M059J (cell line): ENCODE results near the gene SCD5. TPM values are rescaled to one million over a fixed set of nuclear protein-coding genes. Genes with fewer than 3 reads are reported as not detected.
A peak's percentile ranks its signal among the peaks of the same experiment; 100 is the strongest.

Experiments used
- DNase-seq: peaks from one replicate; pipeline ENCODE4 v3.0.0-alpha.2; 2012; ENCODE audit warnings: low read depth
- total RNA-seq: library from RNA; depleted of rRNA; stranded (reverse); fragments of >200 nt; shearing (Covaris generic); gene quantifications from 2 replicates; pipeline ENCODE4 v1.2.3, GENCODE V29; 2014

Gene SCD5
- total RNA-seq, 1 experiment from 2014 or later: 26.1 TPM

GRCh38 chr4:82630079-82630478 lies 168.5 kb downstream of the SCD5 start:
- peak; percentile 11 for DNase-seq

- peak; percentile 56 for DNase-seq
These were observed 169.2 kb downstream of the SCD5 start for GRCh38 chr4:82629238-82630000.

GRCh38 chr4:82626251-82626868 lies 172.2 kb downstream of the SCD5 start:
- no peak for DNase-seq

- DNase-seq: no peak
These were observed 173.8 kb downstream of the SCD5 start for GRCh38 chr4:82624819-82625218.

- no peak for DNase-seq
These were observed 175.4 kb downstream of the SCD5 start for GRCh38 chr4:82623121-82623683.

DNA sequence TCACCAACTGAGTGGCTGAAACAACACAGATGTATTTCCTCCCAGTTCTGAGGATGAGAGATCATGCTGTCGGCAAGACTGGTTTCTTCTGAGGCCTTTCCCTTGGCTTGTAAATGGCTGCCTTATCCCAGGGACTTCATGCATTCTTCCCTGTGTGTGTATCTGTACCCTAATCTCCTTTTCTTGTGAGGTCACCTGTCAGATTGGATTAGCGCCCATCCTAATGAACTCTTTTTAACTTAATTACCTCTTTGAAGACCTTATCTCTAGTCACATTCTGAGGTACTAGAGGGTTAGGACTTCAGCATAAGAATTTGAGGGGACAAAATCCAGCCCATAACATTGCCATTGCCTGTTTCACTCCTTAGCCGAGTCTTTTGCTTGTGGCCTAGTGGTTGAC lies 177.3 kb downstream of the SCD5 start:
- DNase-seq: no peak

- no peak for DNase-seq
These were observed 178.4 kb downstream of the SCD5 start for GRCh38 chr4:82620126-82620735.

DNA sequence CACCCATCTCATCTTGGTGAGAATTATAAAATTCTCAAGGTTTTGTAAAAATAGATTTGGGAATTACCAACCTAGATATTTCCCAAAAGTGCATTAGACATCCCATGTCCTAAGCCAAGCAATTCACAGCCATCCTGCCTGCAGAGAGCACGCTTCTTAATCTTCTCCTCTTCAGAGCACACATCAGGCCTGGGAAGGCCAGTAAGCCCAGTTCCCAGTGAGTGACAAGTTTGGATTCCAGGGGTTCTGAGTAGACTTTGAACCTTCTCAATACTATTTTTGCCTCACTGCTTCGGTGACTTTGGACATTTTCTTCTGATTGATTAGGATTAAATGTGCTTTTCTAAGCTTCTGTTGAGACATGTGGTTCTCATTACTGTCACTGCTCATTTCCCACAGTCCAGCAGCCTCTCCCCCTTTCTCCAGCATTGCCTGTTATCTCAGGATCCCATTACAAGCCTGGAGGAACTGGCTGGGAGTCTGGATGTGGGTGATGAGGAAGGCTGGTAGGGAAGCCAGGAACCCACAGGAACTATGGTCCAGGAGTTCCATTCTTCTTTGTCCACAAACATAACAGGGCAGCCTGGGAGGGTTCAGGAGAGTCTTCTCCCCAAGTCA lies 180.4 kb downstream of the SCD5 start:
- DNase-seq: no peak

DNA sequence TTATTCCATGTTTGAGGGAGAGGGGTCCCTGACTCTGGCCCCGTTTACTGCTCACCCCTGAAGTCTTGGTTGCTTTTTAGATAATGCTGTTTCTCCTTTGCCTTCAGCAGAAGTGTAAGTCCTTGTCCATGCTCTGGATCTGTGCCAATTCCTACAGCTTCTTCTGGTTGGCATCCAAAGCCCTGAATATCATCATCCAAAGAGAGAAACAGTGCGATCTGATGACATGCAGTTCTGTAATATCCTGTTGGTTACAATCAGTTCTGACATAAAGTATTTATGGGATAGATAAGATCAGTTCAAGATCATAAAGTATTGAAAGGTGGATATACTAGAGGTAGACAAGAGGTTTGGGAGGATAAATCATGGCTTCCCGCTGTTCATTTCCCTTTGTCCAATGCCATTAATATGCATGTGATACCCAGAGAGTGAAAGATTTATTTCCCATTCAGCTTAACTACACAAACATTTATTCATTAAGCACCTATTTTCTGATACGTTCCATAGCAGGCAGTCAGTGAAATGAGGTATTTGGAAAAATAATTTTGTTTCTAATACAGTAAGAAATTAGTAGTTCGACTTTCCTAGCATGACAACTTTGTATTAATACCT lies 183.7 kb downstream of the SCD5 start:
- DNase-seq: no peak

DNA sequence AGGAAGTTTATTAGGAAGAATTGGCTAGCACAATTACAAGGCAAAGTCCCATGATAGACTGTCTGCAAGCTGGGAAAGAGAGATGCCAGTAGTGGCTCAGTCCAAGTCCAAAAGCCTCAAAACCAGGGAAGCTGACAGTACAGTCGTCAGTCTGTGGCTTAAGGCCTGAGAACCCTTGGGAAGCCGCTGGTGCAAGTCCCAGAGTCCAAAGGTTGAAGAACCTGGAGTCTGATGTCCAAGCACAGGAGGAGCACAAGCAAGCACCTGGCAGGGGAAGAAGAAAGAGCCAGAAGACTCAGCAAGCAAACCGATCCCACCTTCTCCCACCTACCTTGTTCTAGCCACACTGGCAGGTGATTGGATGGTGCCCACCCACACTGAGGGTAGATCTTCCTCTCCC lies 185.5 kb downstream of the SCD5 start:
- no peak for DNase-seq

GRCh38 chr4:82611982-82612381 lies 186.6 kb downstream of the SCD5 start:
- DNase-seq: no peak

DNA sequence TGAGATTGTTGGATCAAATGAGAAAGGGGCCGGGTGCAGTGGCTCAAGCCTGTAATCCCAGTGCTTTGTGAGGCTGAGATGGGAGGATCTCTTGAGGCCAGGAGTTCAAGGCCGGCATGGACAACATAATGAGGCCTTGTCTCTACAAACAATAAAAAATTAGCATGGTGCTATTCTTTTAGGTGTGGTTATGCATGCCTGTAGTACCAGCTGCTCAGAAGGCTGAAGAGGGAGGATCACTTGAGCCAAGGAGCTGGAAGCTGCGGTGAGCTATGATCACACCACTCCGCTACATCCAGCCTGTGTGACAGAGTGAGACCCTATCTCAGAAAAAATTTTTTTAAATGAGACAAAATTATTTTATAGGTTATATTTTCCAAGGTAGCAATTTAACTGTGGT lies 187.1 kb downstream of the SCD5 start:
- DNase-seq: no peak

GRCh38 chr4:82610041-82610440 lies 188.6 kb downstream of the SCD5 start:
- no peak for DNase-seq

GRCh38 chr4:82606622-82607021 lies 192.0 kb downstream of the SCD5 start:
- DNase-seq: no peak

DNA sequence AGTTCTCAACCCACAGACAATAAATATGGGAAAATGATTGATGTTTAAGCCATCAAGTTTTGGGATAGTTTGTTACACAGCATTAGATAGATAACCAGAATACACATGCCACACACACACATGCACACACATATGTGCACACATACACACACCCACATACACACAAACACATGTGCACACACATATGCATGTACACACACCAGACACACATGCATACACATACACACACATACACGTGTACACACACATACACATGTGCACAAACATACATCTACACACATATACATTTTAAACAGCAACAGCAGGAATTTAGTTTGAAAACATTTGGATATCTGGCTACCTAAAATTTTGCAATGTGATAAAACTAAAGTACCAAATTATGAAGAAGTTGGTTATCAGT lies 194.1 kb downstream of the SCD5 start:
- no peak for DNase-seq

GRCh38 chr4:82601242-82602015 lies 197.2 kb downstream of the SCD5 start:
- no peak for DNase-seq

DNA sequence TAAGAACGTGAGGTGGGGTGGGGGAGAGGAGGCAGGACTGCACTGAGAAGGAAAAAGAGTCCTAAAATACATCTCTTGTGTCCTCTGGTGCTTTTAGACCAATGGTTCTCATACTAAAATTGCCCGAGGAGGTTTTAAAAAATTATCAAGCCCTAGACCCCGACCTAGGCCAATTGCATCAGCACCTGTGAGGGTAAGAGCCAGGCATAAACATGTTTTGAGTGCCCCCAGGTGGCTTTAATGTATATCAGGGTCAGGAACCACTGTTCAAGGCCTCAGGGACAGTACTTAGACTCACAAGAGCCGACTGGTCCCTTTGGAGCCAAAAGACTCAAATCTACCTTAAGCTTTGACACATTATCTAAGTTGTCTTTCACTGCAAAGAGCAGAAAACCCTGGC lies 199.3 kb downstream of the SCD5 start:
- no peak for DNase-seq

DNA sequence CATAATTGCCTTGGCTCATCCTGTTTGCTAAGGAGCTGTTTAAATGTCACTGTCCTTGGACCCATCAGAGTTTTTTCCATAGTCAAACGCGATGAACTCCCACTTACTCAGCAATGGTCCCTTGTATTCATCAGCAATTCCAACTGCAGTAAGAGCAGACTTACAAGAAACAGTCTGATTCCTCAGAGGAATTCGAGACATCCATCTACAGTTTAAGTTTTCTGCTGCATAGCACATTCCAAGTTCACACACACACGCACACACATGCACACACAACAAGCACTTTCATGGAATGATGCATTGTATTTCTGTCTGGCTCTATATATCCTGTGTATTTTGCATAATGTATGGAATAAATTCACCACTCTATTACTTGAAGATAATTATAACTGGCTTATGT lies 204.1 kb downstream of the SCD5 start:
- no peak for DNase-seq

- no peak for DNase-seq
These were observed 205.2 kb downstream of the SCD5 start for GRCh38 chr4:82593411-82593810.

DNA sequence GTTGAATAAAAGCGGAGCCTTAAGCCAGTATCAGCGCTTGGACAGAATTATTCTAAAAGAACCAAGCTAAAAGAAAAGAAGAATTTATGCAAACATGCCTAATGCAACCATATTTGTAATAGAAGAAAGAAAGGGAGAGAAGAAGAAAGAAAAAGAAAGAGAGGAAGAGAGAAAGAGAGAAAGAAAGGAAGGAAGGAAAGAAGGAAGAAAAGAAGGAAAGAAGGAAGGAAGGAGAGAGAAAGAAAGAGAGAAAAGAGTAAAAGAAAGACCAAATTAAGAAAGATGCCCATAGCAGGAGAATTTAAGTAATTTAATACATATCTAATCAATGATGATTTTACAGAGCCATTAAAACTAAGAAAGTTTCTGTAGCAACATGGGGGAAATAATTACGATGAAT lies 206.0 kb downstream of the SCD5 start:
- DNase-seq: no peak

DNA sequence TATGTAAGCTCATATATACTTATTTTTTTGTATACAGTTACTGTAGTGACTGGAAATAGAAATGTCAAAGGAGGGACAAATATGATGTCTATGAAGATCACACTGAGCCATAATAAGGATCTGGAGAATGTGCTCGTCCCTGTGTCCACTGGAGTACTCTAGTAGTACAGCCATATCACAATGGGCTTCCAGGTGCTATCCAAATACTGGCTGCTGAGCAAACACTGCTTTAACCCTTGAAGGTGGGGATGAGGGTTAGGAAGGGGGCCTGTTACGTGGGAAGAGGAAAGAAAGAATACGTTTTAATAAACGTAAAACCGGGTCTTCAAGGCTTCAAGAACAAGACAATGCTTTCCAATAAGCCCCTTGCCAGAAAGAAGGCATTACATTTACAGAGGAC lies 207.0 kb downstream of the SCD5 start:
- no peak for DNase-seq
